MM.1S (cell line): Measurements from ENCODE around the gene COL26A1.

Source experiments
- EZH2 ChIP-seq: fragments of 300-600 bp; sonication (generic); optimal IDR thresholded peaks from 2 replicates; pipeline ENCODE3; 2017; ENCODE audit warnings: low read depth, mild to moderate bottlenecking, antibody characterized with exemption, low read length, mixed read lengths
- EZH2phosphoT487 ChIP-seq: fragments of 300-600 bp; sonication (generic); IDR thresholded peaks from 2 replicates; pipeline ENCODE4 v1.6.1; 2018; ENCODE audit warnings: antibody characterized with exemption, low read length
- TF ChIP-seq, protein P1 (sequence below): fragments of 300-600 bp; sonication (generic); IDR thresholded peaks from 2 replicates; pipeline ENCODE4 v1.5.1; 2016; ENCODE audit warnings: antibody characterized with exemption, low read length, mixed read lengths

DNA sequence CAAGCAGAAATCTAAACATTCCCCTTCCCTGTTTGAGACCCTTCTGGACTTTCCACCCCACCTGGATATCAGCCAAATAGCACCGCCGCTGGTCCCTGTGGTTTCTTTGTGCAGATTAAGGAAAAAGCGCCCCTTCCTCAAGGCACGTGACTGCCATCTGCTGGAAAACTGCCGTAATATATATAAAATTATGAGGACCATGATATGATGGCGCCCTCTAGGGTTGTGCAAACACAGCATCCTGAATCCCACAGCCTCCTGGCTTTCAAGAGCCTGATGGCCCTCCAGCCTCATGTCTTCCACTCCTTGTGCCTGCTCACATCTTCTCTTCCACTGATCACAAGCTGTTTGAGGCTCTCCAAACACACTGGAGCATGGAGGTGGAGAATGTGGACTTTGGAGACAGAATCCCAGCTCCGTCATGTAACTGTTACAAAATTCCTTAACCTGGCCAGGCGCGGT lies 145.1 kb downstream of the COL26A1 start:
- TF ChIP-seq, protein P1, sequence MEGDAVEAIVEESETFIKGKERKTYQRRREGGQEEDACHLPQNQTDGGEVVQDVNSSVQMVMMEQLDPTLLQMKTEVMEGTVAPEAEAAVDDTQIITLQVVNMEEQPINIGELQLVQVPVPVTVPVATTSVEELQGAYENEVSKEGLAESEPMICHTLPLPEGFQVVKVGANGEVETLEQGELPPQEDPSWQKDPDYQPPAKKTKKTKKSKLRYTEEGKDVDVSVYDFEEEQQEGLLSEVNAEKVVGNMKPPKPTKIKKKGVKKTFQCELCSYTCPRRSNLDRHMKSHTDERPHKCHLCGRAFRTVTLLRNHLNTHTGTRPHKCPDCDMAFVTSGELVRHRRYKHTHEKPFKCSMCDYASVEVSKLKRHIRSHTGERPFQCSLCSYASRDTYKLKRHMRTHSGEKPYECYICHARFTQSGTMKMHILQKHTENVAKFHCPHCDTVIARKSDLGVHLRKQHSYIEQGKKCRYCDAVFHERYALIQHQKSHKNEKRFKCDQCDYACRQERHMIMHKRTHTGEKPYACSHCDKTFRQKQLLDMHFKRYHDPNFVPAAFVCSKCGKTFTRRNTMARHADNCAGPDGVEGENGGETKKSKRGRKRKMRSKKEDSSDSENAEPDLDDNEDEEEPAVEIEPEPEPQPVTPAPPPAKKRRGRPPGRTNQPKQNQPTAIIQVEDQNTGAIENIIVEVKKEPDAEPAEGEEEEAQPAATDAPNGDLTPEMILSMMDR, result peak; percentile 85
- TF ChIP-seq EZH2, result no peak
- no peak for TF ChIP-seq EZH2phosphoT487
